ENCODE results near the gene SLC7A7. TPM values are rescaled to one million over a fixed set of nuclear protein-coding genes. Genes with fewer than 3 reads are reported as not detected.
A peak's percentile ranks its signal among the peaks of the same experiment; 100 is the strongest.

Gene SLC7A7
- total and polyA plus RNA-seq, 2 of the 13 experiments (the other 11 are each of a cell fraction or from before 2014, with no cell fraction given): 0.13 to 0.63 TPM

GRCh38 chr14:22786685-22787084 is 28.6 kb downstream of the SLC7A7 start:
- Histone ChIP-seq H3K9me3 (ENCODE audit: low read length) (no peaks in the 10 kb centered on the region), H3K27me3 (ENCODE audit: control insufficient read depth in 1 of 2, insufficient read depth in 2 of 2, low read length in 2 of 2) (no peaks in the 10 kb centered on the region; a peak in 1 of 5 replicates), H3K4me1 (ENCODE audit: insufficient read depth, low read length) (no peaks in the 10 kb centered on the region), H3K9ac (ENCODE audit: insufficient read depth, low read depth, low read length) (no peak overlapping the region), H3K36me3 (replicated peaks in 1 of 2; ENCODE audit: control insufficient read depth in 1 of 2, insufficient read depth in 2 of 2, low read length in 2 of 2) (no peaks in the 10 kb centered on the region), H3K4me3 (replicated peaks in 1 of 3; ENCODE audit: insufficient read depth in 1 of 3, low read depth in 2 of 3, low read length in 3 of 3) (no peak overlapping the region), H3K4me2 (ENCODE audit: low read depth, low read length) (no peak overlapping the region), H3K79me2 (ENCODE audit: insufficient read depth, low read length) (no peaks in the 10 kb centered on the region), H2AFZ (ENCODE audit: low read length) (no peak overlapping the region), H4K20me1 (ENCODE audit: insufficient read depth, low read length) (no peaks in the 10 kb centered on the region), H3K27ac (ENCODE audit: extremely low read length, insufficient read depth, low read length) (no peak overlapping the region)
- CTCF ChIA-PET (ENCODE audit: low intra/inter-chr PET ratio, low total read pairs): no interaction called here
- POLR2A ChIA-PET: no interaction called here
- no peak for FAIRE-seq
- in situ Hi-C loops (cut with HindIII; ENCODE audit: extremely low pct_ligation_motif_present, low pct_unique_long_range_greater_than_20kb): no loop called here
- TF ChIP-seq, protein P1, sequence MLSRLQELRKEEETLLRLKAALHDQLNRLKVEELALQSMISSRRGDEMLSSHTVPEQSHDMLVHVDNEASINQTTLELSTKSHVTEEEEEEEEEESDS (CRISPR knock-in tag; IDR thresholded peaks at IDR 0.05; ENCODE audit: borderline replicate concordance): no peak
- TF ChIP-seq ZNF121 (CRISPR knock-in tag; IDR thresholded peaks at IDR 0.05) (peak; percentile 69), SRSF9 (IDR thresholded peaks at IDR 0.05; ENCODE audit: borderline replicate concordance, insufficient read depth, low read depth, low read length, poor library complexity, severe bottlenecking) (no peak), ZMYM3 (CRISPR knock-in tag; IDR thresholded peaks at IDR 0.05) (0 out of 2 replicates have a peak, but pooled peaks have one; percentile 26)
- TF ChIP-seq, protein P2, sequence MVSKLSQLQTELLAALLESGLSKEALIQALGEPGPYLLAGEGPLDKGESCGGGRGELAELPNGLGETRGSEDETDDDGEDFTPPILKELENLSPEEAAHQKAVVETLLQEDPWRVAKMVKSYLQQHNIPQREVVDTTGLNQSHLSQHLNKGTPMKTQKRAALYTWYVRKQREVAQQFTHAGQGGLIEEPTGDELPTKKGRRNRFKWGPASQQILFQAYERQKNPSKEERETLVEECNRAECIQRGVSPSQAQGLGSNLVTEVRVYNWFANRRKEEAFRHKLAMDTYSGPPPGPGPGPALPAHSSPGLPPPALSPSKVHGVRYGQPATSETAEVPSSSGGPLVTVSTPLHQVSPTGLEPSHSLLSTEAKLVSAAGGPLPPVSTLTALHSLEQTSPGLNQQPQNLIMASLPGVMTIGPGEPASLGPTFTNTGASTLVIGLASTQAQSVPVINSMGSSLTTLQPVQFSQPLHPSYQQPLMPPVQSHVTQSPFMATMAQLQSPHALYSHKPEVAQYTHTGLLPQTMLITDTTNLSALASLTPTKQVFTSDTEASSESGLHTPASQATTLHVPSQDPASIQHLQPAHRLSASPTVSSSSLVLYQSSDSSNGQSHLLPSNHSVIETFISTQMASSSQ (IDR thresholded peaks at IDR 0.05; ENCODE audit: low read depth): no peak
- TF ChIP-seq, protein P2 (CRISPR knock-in tag; IDR thresholded peaks at IDR 0.05; ENCODE audit: borderline replicate concordance): no peak
- 76% methylated on average over 4 of the region's 4 CpGs for WGBS (ENCODE audit: low lambda C conversion rate)
- no peak for DNase-seq (ENCODE audit: low spot score)
- no TSS peak for BruUV-seq (replicated peaks)
- intact Hi-C loops (cut with micrococcal nuclease; ENCODE audit: unreplicated experiment): no loop called here
- ATAC-seq: no peak

Measured in HepG2 (cell line).